HCT116 (cell line): ENCODE measurements around the gene HIPK3.

Experiments
- FOSL1 ChIP-seq: IDR thresholded peaks from 2 replicates; pipeline ENCODE4 v1.6.1; 2012; ENCODE audit warnings: low read depth
- POLR2A ChIP-seq: IDR thresholded peaks from 2 replicates; pipeline ENCODE4 v1.7.0; 2011; ENCODE audit warnings: borderline replicate concordance; ENCODE audit not compliant: insufficient read depth, insufficient read length; ENCODE audit errors: extremely low read depth
- POLR2AphosphoS5 ChIP-seq: IDR thresholded peaks from 2 replicates; pipeline ENCODE4 v1.6.1; 2011; ENCODE audit warnings: mild to moderate bottlenecking, low read depth, low read length, moderate library complexity
- SRF ChIP-seq: IDR thresholded peaks from 2 replicates; pipeline ENCODE4 v1.6.1; 2012; ENCODE audit warnings: low read depth
- ZNF274 ChIP-seq: fragments of 200-500 bp; sonication (Bioruptor generic); IDR thresholded peaks from 2 replicates; pipeline ENCODE4 v1.6.1; 2014; ENCODE audit warnings: mild to moderate bottlenecking, low read depth, low read length, inconsistent platforms
- TF ChIP-seq, protein P1 (sequence below), 3 experiments: fragments of 200-600 bp in 1 of 3; sonication (generic) in 1 of 3; IDR thresholded peaks in 2 of 3; conservative IDR thresholded peaks in 1 of 3; 2 replicates each; pipeline ENCODE4 v1.5.1; 2012 to 2017; ENCODE audit warnings: low read depth in 2 of 3, low read length in 2 of 3, antibody characterized with exemption in 1 of 3, borderline replicate concordance in 1 of 3, control low read depth in 1 of 3, mild to moderate bottlenecking in 1 of 3, mixed read lengths in 1 of 3, mixed run types in 1 of 3, moderate library complexity in 1 of 3; ENCODE audit not compliant: insufficient read depth in 1 of 3
- TF ChIP-seq, protein P2 (sequence below): IDR thresholded peaks from 2 replicates; pipeline ENCODE4 v1.6.1; 2011; ENCODE audit warnings: mild to moderate bottlenecking, low read length, moderate library complexity; ENCODE audit not compliant: insufficient replicate concordance; ENCODE audit errors: extremely low read depth

DNA sequence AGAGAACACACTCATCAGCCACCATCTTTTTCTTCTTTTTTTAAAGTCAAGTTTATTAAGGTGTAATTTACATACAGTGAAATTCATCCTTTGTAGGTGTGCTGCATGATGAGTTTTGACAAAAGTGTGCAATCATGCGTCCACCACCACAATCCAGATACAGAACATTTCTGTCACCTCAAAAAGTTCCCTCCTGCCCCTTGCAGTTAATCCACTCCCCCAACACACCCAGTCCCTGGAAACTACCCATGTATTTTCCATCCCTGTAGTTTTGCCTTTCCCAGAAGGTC is 126.7 kb downstream of the HIPK3 start:
- TF ChIP-seq SRF = no peak
- TF ChIP-seq, protein P1, sequence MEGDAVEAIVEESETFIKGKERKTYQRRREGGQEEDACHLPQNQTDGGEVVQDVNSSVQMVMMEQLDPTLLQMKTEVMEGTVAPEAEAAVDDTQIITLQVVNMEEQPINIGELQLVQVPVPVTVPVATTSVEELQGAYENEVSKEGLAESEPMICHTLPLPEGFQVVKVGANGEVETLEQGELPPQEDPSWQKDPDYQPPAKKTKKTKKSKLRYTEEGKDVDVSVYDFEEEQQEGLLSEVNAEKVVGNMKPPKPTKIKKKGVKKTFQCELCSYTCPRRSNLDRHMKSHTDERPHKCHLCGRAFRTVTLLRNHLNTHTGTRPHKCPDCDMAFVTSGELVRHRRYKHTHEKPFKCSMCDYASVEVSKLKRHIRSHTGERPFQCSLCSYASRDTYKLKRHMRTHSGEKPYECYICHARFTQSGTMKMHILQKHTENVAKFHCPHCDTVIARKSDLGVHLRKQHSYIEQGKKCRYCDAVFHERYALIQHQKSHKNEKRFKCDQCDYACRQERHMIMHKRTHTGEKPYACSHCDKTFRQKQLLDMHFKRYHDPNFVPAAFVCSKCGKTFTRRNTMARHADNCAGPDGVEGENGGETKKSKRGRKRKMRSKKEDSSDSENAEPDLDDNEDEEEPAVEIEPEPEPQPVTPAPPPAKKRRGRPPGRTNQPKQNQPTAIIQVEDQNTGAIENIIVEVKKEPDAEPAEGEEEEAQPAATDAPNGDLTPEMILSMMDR (IDR thresholded peaks at IDR 0.05 in 2 of 3, conservative IDR thresholded peaks at IDR 0.05 in 1 of 3; ENCODE audit: borderline replicate concordance in 1 of 3, insufficient read depth in 1 of 3, low read depth in 2 of 3, low read length in 2 of 3) = no peak
- TF ChIP-seq, protein P2, sequence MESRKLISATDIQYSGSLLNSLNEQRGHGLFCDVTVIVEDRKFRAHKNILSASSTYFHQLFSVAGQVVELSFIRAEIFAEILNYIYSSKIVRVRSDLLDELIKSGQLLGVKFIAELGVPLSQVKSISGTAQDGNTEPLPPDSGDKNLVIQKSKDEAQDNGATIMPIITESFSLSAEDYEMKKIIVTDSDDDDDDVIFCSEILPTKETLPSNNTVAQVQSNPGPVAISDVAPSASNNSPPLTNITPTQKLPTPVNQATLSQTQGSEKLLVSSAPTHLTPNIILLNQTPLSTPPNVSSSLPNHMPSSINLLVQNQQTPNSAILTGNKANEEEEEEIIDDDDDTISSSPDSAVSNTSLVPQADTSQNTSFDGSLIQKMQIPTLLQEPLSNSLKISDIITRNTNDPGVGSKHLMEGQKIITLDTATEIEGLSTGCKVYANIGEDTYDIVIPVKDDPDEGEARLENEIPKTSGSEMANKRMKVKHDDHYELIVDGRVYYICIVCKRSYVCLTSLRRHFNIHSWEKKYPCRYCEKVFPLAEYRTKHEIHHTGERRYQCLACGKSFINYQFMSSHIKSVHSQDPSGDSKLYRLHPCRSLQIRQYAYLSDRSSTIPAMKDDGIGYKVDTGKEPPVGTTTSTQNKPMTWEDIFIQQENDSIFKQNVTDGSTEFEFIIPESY = no peak
- TF ChIP-seq POLR2A = no peak
- TF ChIP-seq FOSL1 = no peak
- no peak for TF ChIP-seq ZNF274
- TF ChIP-seq POLR2AphosphoS5 = no peak
